Esophagus muscularis mucosa (tissue), 4 donors: ENCODE measurements around the gene BCAS1.

Source experiments
- EP300 ChIP-seq: sonication (generic); formaldehyde crosslinking; IDR thresholded peaks from one replicate; pipeline ENCODE4 v1.6.1; 2017; ENCODE audit warnings: antibody characterized with exemption
- POLR2A ChIP-seq: fragments of 450-650 bp; IDR thresholded peaks from one replicate; pipeline ENCODE4 v1.6.1; 2017; ENCODE audit warnings: antibody characterized with exemption, moderate library complexity, mild to moderate bottlenecking, low read depth
- POLR2AphosphoS5 ChIP-seq, 2 donors: sonication (generic); formaldehyde crosslinking; IDR thresholded peaks; one replicate each; pipeline ENCODE4 v1.6.1; 2017; ENCODE audit warnings: antibody characterized with exemption in 2 of 2
- TF ChIP-seq, protein P1 (sequence below), 3 experiments: fragments of 200-600 bp in 2 of 3; fragments of 450-650 bp in 1 of 3; sonication (generic) in 2 of 3; IDR thresholded peaks; one replicate each; pipeline ENCODE4 v1.5.1; 2017 to 2019; ENCODE audit warnings: antibody characterized with exemption in 3 of 3, mild to moderate bottlenecking in 2 of 3, moderate library complexity in 1 of 3

DNA sequence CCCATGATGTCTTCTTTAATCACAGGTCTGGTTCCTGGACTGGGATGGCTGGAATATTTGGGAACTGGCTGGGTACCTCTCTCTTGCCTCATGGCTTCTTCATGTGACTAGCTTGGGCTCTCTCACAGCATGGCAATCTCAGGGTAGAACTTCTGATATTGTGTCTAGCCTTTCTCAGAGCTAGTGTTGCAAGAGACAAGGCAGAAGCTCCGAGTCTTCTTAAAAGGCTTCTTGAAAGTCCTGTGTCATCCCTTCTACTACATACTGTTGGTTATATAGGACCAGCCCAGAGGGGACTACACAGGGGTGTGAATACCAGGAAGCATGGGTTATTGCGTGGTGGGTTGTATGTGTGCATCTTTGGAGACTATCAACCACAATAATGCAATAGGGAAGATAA lies 23.3 kb downstream of the BCAS1 start:
- TF ChIP-seq, protein P1, sequence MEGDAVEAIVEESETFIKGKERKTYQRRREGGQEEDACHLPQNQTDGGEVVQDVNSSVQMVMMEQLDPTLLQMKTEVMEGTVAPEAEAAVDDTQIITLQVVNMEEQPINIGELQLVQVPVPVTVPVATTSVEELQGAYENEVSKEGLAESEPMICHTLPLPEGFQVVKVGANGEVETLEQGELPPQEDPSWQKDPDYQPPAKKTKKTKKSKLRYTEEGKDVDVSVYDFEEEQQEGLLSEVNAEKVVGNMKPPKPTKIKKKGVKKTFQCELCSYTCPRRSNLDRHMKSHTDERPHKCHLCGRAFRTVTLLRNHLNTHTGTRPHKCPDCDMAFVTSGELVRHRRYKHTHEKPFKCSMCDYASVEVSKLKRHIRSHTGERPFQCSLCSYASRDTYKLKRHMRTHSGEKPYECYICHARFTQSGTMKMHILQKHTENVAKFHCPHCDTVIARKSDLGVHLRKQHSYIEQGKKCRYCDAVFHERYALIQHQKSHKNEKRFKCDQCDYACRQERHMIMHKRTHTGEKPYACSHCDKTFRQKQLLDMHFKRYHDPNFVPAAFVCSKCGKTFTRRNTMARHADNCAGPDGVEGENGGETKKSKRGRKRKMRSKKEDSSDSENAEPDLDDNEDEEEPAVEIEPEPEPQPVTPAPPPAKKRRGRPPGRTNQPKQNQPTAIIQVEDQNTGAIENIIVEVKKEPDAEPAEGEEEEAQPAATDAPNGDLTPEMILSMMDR (IDR thresholded peaks at IDR 0.05), result no peak
- TF ChIP-seq EP300 (no peak), POLR2A (no peak), POLR2AphosphoS5 (IDR thresholded peaks at IDR 0.05) (no peak)
